Transverse colon (tissue), 4 donors: ENCODE data around the gene MAPK8IP3. TPM values are rescaled to one million over a fixed set of nuclear protein-coding genes. Genes with fewer than 3 reads are reported as not detected.

Source experiments
- DNase-seq: peaks from one replicate; pipeline ENCODE4 v3.0.0-alpha.2; 2019
- H3K27ac ChIP-seq, 4 donors: fragments of 200-600 bp; sonication (generic); 2 replicates each; pipeline ENCODE4 v1.5.1; 2016 to 2018; ENCODE audit warnings: inconsistent platforms in 4 of 4
- H3K27me3 ChIP-seq: fragments of 200-600 bp; sonication (generic); 2 replicates; pipeline ENCODE4 v1.5.1; 2017; ENCODE audit warnings: inconsistent platforms
- H3K36me3 ChIP-seq, 4 donors: fragments of 200-600 bp; sonication (generic); 2 replicates each; pipeline ENCODE4 v1.5.1; 2017 to 2019; ENCODE audit warnings: inconsistent platforms in 4 of 4
- H3K4me1 ChIP-seq, 4 donors: fragments of 200-600 bp; sonication (generic); 2 replicates each; pipeline ENCODE4 v1.5.1; 2017 to 2020; ENCODE audit warnings: inconsistent platforms in 4 of 4
- H3K4me3 ChIP-seq, 4 donors: fragments of 200-600 bp; sonication (generic); 1 replicate in 1 of 4; 2 replicates in 3 of 4; pipeline versions ENCODE4 v1.5.1 to v1.6.1; 2017 to 2019; ENCODE audit warnings: inconsistent platforms in 4 of 4
- H3K9me3 ChIP-seq, 2 donors: fragments of 200-600 bp; sonication (generic); 2 replicates each; pipeline ENCODE4 v1.5.1; 2017 to 2019; ENCODE audit warnings: inconsistent platforms in 2 of 2
- EP300 ChIP-seq: sonication (generic); formaldehyde crosslinking; IDR thresholded peaks from one replicate; pipeline ENCODE4 v1.6.1; 2017; ENCODE audit warnings: antibody characterized with exemption, low read depth
- POLR2A ChIP-seq: fragments of 450-650 bp; IDR thresholded peaks from one replicate; pipeline ENCODE4 v1.6.1; 2016; ENCODE audit warnings: antibody characterized with exemption, mild to moderate bottlenecking, moderate library complexity
- POLR2AphosphoS5 ChIP-seq, 3 donors: sonication (generic); formaldehyde crosslinking; IDR thresholded peaks; one replicate each; pipeline ENCODE4 v1.6.1; 2016; ENCODE audit warnings: antibody characterized with exemption in 3 of 3
- WGBS, 2 donors: methylation state at CpG; one replicate each; pipeline ENCODE4 v1.1.5; 2018; ENCODE audit warnings: low coverage in 1 of 2; 5-methylcytosine and 5-hydroxymethylcytosine counted together
- in situ Hi-C, 4 donors: fragments of 200-750 bp; cut with MboI; loops; one replicate each; pipeline versions ENCODE4 v1.15.0 to v1.15.1; 2017; ENCODE audit warnings: low sequenced_read_pairs in 3 of 4, low pct_ligation_motif_present in 1 of 4, low pct_unique_long_range_greater_than_20kb in 1 of 4
- intact Hi-C: fragments of 100-400 bp; cut with DNase I; formaldehyde crosslinking; loops from one replicate; pipeline ENCODE4 v1.15.1; 2023; ENCODE audit warnings: low total_unique reads
- total RNA-seq, 4 donors: library from RNA; depleted of rRNA; stranded (reverse); fragments of >200 nt; gene quantifications; one replicate each; pipeline ENCODE4 v1.1.0, GENCODE V29; 2016
- TF ChIP-seq, protein P1 (sequence below), 5 experiments: fragments of 200-600 bp in 3 of 5; fragments of 450-650 bp in 2 of 5; sonication (generic) in 3 of 5; IDR thresholded peaks; 1 replicate in 2 of 5; 2 replicates in 3 of 5; pipeline ENCODE4 v1.5.1; 2016 to 2017; ENCODE audit warnings: antibody characterized with exemption in 5 of 5, inconsistent platforms in 3 of 5, mild to moderate bottlenecking in 2 of 5, moderate library complexity in 1 of 5

The MAPK8IP3 gene
- total RNA-seq, 4 donors from 2014 or later: 74.0 to 250 (median 138) TPM

DNA sequence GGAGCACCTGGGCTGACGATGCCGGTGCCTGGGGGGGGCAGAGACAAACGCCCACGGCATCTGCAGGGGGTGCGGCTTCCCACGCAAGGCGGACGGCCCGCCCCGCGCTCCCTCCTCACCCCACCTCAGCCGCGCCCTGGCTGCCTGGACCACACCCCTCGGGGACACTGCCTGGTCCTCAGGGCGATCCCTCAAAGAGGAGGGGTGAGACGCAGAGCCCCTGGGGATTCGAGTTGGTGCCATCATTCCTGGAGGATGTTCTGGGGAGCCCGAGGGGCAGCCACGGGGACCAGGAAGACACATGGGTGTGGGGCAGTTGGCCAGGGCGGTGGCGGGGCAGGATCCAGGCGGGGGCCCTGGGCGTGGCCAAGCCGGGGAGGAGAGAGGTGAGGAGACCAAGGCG lies 83.6 kb downstream of the MAPK8IP3 start:
- H3K9me3 ChIP-seq: no peaks in the 10 kb centered on the region
- WGBS, 2 donors: 82% methylated on average over 23 of the region's 25 CpGs; no CpG with 5 or more reads in 1 of the 2 donors
- H3K27me3 ChIP-seq: no peaks in the 10 kb centered on the region
- no peak overlapping the region for H3K4me3 ChIP-seq
- H3K36me3 ChIP-seq: no peaks in the 10 kb centered on the region
- DNase-seq: no peak
- peaks cover 0 to 9% (median 6%) of the 10 kb centered on the region in 4 donors for H3K4me1 ChIP-seq
- in situ Hi-C loops: no loop called here
- H3K27ac ChIP-seq: no peak overlapping the region
- intact Hi-C loops: no loop called here
- TF ChIP-seq EP300: no peak
- no peak for TF ChIP-seq POLR2AphosphoS5 (IDR thresholded peaks at IDR 0.05)
- TF ChIP-seq POLR2A: no peak
- TF ChIP-seq, protein P1, sequence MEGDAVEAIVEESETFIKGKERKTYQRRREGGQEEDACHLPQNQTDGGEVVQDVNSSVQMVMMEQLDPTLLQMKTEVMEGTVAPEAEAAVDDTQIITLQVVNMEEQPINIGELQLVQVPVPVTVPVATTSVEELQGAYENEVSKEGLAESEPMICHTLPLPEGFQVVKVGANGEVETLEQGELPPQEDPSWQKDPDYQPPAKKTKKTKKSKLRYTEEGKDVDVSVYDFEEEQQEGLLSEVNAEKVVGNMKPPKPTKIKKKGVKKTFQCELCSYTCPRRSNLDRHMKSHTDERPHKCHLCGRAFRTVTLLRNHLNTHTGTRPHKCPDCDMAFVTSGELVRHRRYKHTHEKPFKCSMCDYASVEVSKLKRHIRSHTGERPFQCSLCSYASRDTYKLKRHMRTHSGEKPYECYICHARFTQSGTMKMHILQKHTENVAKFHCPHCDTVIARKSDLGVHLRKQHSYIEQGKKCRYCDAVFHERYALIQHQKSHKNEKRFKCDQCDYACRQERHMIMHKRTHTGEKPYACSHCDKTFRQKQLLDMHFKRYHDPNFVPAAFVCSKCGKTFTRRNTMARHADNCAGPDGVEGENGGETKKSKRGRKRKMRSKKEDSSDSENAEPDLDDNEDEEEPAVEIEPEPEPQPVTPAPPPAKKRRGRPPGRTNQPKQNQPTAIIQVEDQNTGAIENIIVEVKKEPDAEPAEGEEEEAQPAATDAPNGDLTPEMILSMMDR (IDR thresholded peaks at IDR 0.05): no peak

DNA sequence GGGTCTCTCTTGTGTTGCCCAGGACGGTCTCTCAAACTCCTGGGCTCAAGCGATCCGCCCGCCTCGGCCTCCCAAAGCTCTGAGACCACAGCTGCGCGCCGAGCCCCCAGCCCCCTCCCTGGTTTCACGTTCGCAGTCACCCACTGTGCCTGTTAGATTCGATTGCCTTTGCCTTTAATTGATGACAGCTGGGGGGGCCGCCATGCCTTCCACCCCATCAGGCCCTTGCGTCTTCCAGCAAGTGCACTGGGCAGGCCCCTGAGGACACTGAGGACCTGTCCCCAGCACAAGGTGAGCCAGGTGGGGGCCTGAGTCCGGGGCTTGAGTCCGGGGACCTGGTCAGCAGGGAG lies 84.2 kb downstream of the MAPK8IP3 start:
- in situ Hi-C loops (no loop called here), intact Hi-C loops (no loop called here)
- 96 to 98% methylated on average over 11 to 15 of the region's 15 CpGs for WGBS, 2 donors
- DNase-seq: no peak
- H3K27ac ChIP-seq: no peak overlapping the region
- no peak overlapping the region for H3K4me3 ChIP-seq
- TF ChIP-seq POLR2AphosphoS5 (IDR thresholded peaks at IDR 0.05): no peak
- TF ChIP-seq, protein P1 (IDR thresholded peaks at IDR 0.05): no peak
- no peak for TF ChIP-seq EP300
- no peak for TF ChIP-seq POLR2A
- no peaks in the 10 kb centered on the region for H3K36me3 ChIP-seq
- H3K27me3 ChIP-seq: no peaks in the 10 kb centered on the region
- H3K9me3 ChIP-seq: no peaks in the 10 kb centered on the region
- H3K4me1 ChIP-seq: peaks cover 0 to 9% (median 6%) of the 10 kb centered on the region in 4 donors

DNA sequence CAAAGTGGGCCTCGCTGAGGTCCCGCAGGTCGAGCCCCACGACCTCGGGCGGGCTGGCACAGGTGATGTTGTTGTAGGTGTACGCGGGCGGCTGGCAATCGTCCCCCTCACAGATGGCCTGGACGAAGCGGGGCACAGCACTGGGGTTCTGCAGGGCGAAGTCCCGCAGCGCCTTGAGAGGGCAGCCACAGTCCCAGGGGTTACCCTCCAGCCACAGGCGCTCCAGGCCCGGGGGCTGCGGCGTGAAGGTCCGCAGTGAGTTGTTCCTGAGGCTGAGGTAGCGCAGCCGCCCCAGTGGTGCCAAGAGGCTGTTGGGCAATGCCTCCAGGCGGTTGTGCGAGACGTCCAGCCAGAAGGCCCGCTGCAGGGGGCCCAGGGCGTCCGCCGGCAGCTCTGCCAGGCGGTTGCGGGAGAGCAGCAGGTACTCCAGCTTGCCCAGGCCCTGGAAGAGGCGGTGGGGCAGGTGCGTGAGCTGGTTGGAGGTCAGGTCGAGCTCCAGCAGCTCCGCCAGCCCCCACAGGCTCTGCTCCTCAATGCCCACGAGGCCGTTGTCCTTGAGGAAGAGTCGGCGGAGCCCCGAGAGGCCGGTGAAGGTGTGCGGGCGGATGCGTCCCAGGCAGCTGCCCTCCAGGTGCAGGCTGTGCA lies 84.7 kb downstream of the MAPK8IP3 start:
- no peaks in the 10 kb centered on the region for H3K9me3 ChIP-seq
- in situ Hi-C loops (no loop called here), intact Hi-C loops (no loop called here)
- DNase-seq: no peak
- WGBS, 2 donors: 95% methylated on average over 32 of the region's 44 CpGs; no CpG with 5 or more reads in 1 of the 2 donors
- peaks cover 0 to 9% (median 6%) of the 10 kb centered on the region in 4 donors for H3K4me1 ChIP-seq
- H3K36me3 ChIP-seq: no peaks in the 10 kb centered on the region
- H3K4me3 ChIP-seq: no peak overlapping the region
- TF ChIP-seq POLR2AphosphoS5 (IDR thresholded peaks at IDR 0.05): no peak
- TF ChIP-seq POLR2A: no peak
- TF ChIP-seq, protein P1 (IDR thresholded peaks at IDR 0.05): no peak
- TF ChIP-seq EP300: no peak
- H3K27ac ChIP-seq: no peak overlapping the region
- no peaks in the 10 kb centered on the region for H3K27me3 ChIP-seq

DNA sequence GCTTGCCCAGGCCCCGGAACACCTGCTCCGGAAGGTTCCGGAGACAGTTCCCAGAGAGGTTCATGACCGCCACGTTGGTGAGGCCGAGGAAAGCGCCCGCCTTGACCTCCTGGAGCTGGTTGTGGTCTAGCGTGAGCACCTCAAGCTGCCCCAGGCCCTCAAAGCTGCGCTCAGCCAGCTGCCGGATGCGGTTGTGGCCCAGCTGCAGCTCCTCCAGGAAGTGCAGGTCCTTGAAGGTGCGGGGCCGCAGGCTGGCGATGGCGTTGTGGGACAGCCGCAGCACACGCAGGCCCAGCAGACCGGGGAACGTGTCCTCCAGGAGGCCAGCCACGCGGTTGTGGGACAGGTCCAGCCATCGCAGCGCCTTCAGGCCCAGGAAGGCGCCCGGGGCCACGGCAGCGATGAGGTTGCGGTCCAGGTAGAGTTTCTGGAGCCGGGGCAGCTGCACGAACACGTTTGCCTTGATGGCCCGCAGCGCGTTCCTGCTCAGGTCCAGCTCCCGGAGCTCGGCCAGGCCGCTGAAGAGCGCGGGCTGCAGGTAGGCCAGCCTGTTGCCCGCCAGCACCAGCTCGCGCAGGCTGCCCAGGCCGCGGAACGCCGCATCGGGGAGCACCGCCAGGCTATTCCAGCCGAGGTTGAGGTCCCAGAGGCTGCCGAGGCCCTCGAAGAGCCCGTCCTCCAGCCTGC lies 85.4 kb downstream of the MAPK8IP3 start:
- H3K27ac ChIP-seq: no peak overlapping the region
- H3K4me3 ChIP-seq: no peak overlapping the region
- H3K9me3 ChIP-seq: no peaks in the 10 kb centered on the region
- TF ChIP-seq POLR2AphosphoS5 (IDR thresholded peaks at IDR 0.05) (no peak), EP300 (no peak), POLR2A (no peak)
- TF ChIP-seq, protein P1 (IDR thresholded peaks at IDR 0.05): no peak
- intact Hi-C loops: no loop called here
- H3K4me1 ChIP-seq: peaks cover 0 to 9% (median 6%) of the 10 kb centered on the region in 4 donors
- 91% methylated on average over 49 of the region's 53 CpGs; no CpG with 5 or more reads in 1 of the 2 donors for WGBS, 2 donors
- no peak for DNase-seq
- H3K36me3 ChIP-seq: no peaks in the 10 kb centered on the region
- in situ Hi-C loops: no loop called here
- H3K27me3 ChIP-seq: no peaks in the 10 kb centered on the region
